Neural progenitor cell (in vitro differentiated cells): ENCODE measurements around the gene SERINC5. TPM values are rescaled to one million over a fixed set of nuclear protein-coding genes. Genes with fewer than 3 reads are reported as not detected.

Source experiments
- DNase-seq: peaks from one replicate; pipeline ENCODE4 v3.0.0-alpha.2; 2016; ENCODE audit warnings: low spot score
- H2AFZ ChIP-seq: fragments of 200-600 bp; sonication (generic); replicated peaks from 2 replicates; pipeline ENCODE4 v1.6.1; 2016; ENCODE audit warnings: antibody characterized with exemption
- H3F3A ChIP-seq: fragments of 200-600 bp; sonication (generic); 2 replicates; pipeline ENCODE4 v1.6.1; 2016; ENCODE audit warnings: antibody characterized with exemption, low read depth
- H3K27ac ChIP-seq: fragments of 200-600 bp; sonication (generic); 2 replicates; pipeline ENCODE4 v1.5.1; 2016; ENCODE audit warnings: mild to moderate bottlenecking
- H3K27me3 ChIP-seq: fragments of 200-600 bp; sonication (generic); 2 replicates; pipeline ENCODE4 v1.6.1; 2016; ENCODE audit warnings: mild to moderate bottlenecking, moderate library complexity
- H3K36me3 ChIP-seq: fragments of 200-600 bp; sonication (generic); 2 replicates; pipeline ENCODE4 v1.5.1; 2016
- H3K4me1 ChIP-seq: fragments of 200-600 bp; sonication (generic); 2 replicates; pipeline ENCODE4 v1.6.1; 2016; ENCODE audit warnings: mixed run types
- H3K4me2 ChIP-seq: fragments of 200-600 bp; sonication (generic); 2 replicates; pipeline ENCODE4 v1.6.1; 2016
- H3K4me3 ChIP-seq: fragments of 200-600 bp; sonication (generic); 2 replicates; pipeline ENCODE4 v1.5.1; 2016
- H3K79me2 ChIP-seq: fragments of 200-600 bp; sonication (generic); 2 replicates; pipeline ENCODE4 v1.6.1; 2016; ENCODE audit warnings: low read depth
- H3K9ac ChIP-seq: fragments of 200-600 bp; sonication (generic); 2 replicates; pipeline ENCODE4 v1.6.1; 2016
- H3K9me3 ChIP-seq: fragments of 200-600 bp; sonication (generic); 2 replicates; pipeline ENCODE4 v1.5.1; 2016; ENCODE audit warnings: low read depth
- H4K20me1 ChIP-seq: fragments of 200-600 bp; sonication (generic); 2 replicates; pipeline ENCODE4 v1.6.1; 2016; ENCODE audit warnings: low read depth
- H3K27ac Mint-ChIP-seq: 3 replicates; pipeline ENCODE4 v1.8.0; 2021; ENCODE audit warnings: mixed read lengths
- H3K27me3 Mint-ChIP-seq: 2 replicates; pipeline ENCODE4 v1.8.0; 2022; ENCODE audit warnings: low read depth, mild to moderate bottlenecking, inconsistent platforms, moderate library complexity, mixed read lengths; ENCODE audit not compliant: insufficient read depth
- H3K36me3 Mint-ChIP-seq: 3 replicates; pipeline ENCODE4 v1.8.0; 2021; ENCODE audit warnings: mixed read lengths
- H3K4me1 Mint-ChIP-seq: 3 replicates; pipeline ENCODE4 v1.8.0; 2021; ENCODE audit warnings: mixed read lengths
- H3K4me3 Mint-ChIP-seq: 3 replicates; pipeline ENCODE4 v1.8.0; 2021; ENCODE audit warnings: mild to moderate bottlenecking, moderate library complexity, mixed read lengths
- H3K9me3 Mint-ChIP-seq: 3 replicates; pipeline ENCODE4 v1.8.0; 2020; ENCODE audit warnings: mixed read lengths
- EZH2 ChIP-seq: fragments of 200-600 bp; sonication (generic); IDR thresholded peaks from 2 replicates; pipeline ENCODE4 v1.6.1; 2017; ENCODE audit warnings: antibody characterized with exemption, mild to moderate bottlenecking, moderate library complexity
- EZH2phosphoT487 ChIP-seq: fragments of 200-600 bp; sonication (generic); IDR thresholded peaks from 2 replicates; pipeline ENCODE4 v1.6.1; 2017; ENCODE audit warnings: antibody characterized with exemption
- total RNA-seq: library from RNA; depleted of rRNA; stranded (reverse); fragments of >200 nt; gene quantifications from 2 replicates; pipeline ENCODE4 v1.2.3, GENCODE V29; 2015; ENCODE audit warnings: low replicate concordance
- TF ChIP-seq, protein P1 (sequence below): fragments of 200-600 bp; sonication (generic); IDR thresholded peaks from 2 replicates; pipeline ENCODE4 v1.5.1; 2017; ENCODE audit warnings: antibody characterized with exemption, mild to moderate bottlenecking

SERINC5 gene
- total RNA-seq, 1 donor from 2014 or later, result 126 TPM

DNA sequence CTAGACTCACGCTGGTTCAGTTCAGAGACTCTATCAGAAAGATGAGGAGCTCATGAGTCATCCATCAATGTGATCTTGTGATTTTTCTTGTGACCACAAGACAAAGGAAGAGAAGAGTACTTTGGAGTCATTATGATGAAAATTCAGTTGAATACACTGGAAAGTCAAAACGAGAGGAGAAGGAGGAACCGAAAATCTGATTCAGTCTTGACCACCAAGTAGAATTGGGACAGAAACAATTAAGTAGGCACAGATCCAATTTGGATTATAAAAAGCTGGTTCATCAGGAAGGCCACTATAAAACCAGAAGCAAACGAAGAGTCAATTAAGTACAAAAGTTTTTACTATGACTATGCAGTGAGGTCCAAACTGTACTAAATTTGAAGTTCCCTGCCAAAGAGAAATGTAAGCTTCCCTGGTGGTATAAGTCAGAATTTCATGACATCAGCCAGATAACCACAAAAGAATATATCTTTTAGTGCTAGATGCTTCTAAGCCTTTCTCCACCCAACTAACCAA lies 129.8 kb downstream of the SERINC5 start:
- Histone ChIP-seq H2AFZ (no peak overlapping the region), H4K20me1 (no peaks in the 10 kb centered on the region)
- H3K27ac Mint-ChIP-seq, result no peak overlapping the region

DNA sequence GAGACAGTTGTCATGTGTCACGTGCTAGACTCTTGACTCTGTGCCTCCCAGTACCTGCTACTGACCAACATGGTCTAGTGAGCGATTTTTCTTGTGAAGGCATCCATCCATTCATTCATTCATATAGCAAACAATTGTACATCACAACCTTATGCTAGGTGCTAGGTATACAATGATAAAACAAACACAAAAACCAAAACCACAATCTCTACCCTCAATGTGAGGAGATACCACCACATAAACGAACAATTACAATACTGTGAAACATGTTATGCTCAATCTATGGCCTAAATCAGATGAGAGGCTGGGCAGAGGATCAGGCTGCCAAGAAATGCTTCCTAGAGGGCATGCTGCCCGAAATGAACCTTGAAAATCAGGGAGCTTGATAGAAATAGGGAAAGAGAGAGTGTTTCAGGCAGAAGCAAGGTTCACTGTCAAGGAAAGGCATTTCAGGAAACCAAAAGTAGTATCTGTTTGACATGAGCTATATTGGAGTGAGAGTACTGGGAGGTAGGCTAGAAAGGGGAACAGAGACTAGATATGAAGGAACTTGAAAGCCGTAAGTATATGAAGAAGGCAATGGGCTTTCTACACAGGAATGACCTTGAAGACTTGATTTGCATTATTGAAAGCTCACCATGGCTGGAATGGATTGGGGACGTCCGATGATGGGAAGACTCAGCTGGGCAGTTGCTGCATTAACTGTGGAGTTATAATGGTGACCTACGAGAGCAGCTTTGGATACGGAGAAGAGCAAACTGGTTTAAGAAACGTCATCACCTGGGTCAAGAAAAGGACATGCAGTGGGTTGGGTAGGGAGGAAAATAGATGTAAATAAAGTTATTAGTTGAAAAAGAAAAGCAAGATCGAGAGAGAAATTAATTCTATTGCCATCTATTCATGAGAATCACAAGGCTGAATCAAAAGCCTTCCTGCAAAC lies 130.6 kb downstream of the SERINC5 start:
- Mint-ChIP-seq H3K4me3 (no peak overlapping the region), H3K27me3 (peaks cover 6% of the 10 kb centered on the region), H3K27ac (no peak overlapping the region), H3K36me3 (peaks cover 2% of the 10 kb centered on the region), H3K4me1 (peaks cover 14% of the 10 kb centered on the region), H3K9me3 (peaks cover 5% of the 10 kb centered on the region)
- TF ChIP-seq, protein P1, sequence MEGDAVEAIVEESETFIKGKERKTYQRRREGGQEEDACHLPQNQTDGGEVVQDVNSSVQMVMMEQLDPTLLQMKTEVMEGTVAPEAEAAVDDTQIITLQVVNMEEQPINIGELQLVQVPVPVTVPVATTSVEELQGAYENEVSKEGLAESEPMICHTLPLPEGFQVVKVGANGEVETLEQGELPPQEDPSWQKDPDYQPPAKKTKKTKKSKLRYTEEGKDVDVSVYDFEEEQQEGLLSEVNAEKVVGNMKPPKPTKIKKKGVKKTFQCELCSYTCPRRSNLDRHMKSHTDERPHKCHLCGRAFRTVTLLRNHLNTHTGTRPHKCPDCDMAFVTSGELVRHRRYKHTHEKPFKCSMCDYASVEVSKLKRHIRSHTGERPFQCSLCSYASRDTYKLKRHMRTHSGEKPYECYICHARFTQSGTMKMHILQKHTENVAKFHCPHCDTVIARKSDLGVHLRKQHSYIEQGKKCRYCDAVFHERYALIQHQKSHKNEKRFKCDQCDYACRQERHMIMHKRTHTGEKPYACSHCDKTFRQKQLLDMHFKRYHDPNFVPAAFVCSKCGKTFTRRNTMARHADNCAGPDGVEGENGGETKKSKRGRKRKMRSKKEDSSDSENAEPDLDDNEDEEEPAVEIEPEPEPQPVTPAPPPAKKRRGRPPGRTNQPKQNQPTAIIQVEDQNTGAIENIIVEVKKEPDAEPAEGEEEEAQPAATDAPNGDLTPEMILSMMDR, result no peak
- TF ChIP-seq EZH2 (no peak), EZH2phosphoT487 (no peak)
- Histone ChIP-seq H3K4me3 (no peak overlapping the region), H3K4me1 (peaks cover 16% of the 10 kb centered on the region), H4K20me1 (no peaks in the 10 kb centered on the region), H3F3A (peaks cover 10% of the 10 kb centered on the region), H3K36me3 (no peaks in the 10 kb centered on the region), H3K79me2 (no peaks in the 10 kb centered on the region), H3K27me3 (no peaks in the 10 kb centered on the region), H3K9ac (no peak overlapping the region), H3K9me3 (no peaks in the 10 kb centered on the region), H3K4me2 (no peak overlapping the region), H2AFZ (no peak overlapping the region), H3K27ac (no peak overlapping the region)
- DNase-seq, result no peak

More for the DNA sequence above, 129.8 kb downstream of the SERINC5 start:
- Histone ChIP-seq H3K27me3 (no peaks in the 10 kb centered on the region), H3F3A (peaks cover 10% of the 10 kb centered on the region), H3K4me3 (no peak overlapping the region), H3K4me2 (no peak overlapping the region), H3K9me3 (no peaks in the 10 kb centered on the region), H3K4me1 (peaks cover 16% of the 10 kb centered on the region), H3K36me3 (no peaks in the 10 kb centered on the region), H3K27ac (no peak overlapping the region), H3K9ac (no peak overlapping the region), H3K79me2 (no peaks in the 10 kb centered on the region)
- TF ChIP-seq EZH2phosphoT487, result no peak
- TF ChIP-seq EZH2, result no peak
- TF ChIP-seq, protein P1, result no peak
- no peak for DNase-seq
- peaks cover 6% of the 10 kb centered on the region for H3K27me3 Mint-ChIP-seq
- H3K4me1 Mint-ChIP-seq, result peaks cover 14% of the 10 kb centered on the region
- H3K9me3 Mint-ChIP-seq, result peaks cover 5% of the 10 kb centered on the region
- no peak overlapping the region for H3K4me3 Mint-ChIP-seq
- peaks cover 2% of the 10 kb centered on the region for H3K36me3 Mint-ChIP-seq

DNA sequence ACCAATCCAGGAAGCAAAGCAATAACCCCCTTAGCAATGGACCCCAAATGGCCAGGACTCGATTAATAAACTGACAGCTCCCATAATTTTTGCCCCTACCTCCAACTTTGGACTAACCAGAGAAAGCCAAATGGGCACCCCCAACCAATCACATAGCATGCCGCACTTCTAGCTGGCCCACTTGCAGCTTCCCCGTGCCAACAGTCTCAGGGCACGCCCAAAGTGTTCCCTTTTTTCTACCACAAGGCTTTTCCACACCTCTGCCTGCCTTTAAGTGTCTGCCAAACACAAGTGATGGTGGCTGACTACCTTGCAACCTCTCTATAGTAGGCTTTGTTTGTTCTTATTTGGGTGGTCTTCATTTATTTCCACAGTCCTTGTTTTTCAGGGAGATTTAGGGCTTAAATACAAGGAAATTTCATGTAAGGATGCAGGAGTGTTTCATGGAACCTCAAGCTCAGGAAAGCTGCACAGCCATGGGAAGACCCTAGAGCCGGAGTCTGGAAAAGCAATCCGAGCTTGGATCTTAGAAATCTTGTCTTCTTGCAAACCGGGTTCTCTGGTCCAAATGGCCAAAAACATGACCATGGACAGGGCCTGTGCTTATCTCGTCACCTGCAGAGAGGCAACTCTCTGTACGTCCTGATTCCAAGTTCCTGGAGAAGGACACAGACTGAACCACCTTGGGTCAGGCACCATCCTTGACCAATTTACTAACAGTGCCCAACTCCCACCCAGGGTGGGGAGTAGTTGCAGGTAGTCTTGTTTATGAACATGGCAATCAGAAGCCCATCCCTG lies 131.5 kb downstream of the SERINC5 start:
- H3K9me3 ChIP-seq, result no peaks in the 10 kb centered on the region
- DNase-seq, result no peak
- H3K4me3 Mint-ChIP-seq, result no peak overlapping the region
- H3K36me3 ChIP-seq, result no peaks in the 10 kb centered on the region
- H3K9ac ChIP-seq, result no peak overlapping the region
- H3K27me3 ChIP-seq, result no peaks in the 10 kb centered on the region
- no peaks in the 10 kb centered on the region for H4K20me1 ChIP-seq
- no peaks in the 10 kb centered on the region for H3K79me2 ChIP-seq
- H3K4me1 ChIP-seq, result peaks cover 16% of the 10 kb centered on the region
- peaks cover 7% of the 10 kb centered on the region for H3K27me3 Mint-ChIP-seq
- no peak overlapping the region for H2AFZ ChIP-seq
- peaks cover 2% of the 10 kb centered on the region for H3K36me3 Mint-ChIP-seq
- no peak overlapping the region for H3K27ac Mint-ChIP-seq
- no peak for TF ChIP-seq EZH2phosphoT487
- TF ChIP-seq, protein P1, result no peak
- no peak for TF ChIP-seq EZH2
- peaks cover 7% of the 10 kb centered on the region for H3F3A ChIP-seq
- no peak overlapping the region for H3K4me2 ChIP-seq
- H3K27ac ChIP-seq, result no peak overlapping the region
- peaks cover 14% of the 10 kb centered on the region for H3K4me1 Mint-ChIP-seq
- H3K9me3 Mint-ChIP-seq, result peaks cover 5% of the 10 kb centered on the region
- no peak overlapping the region for H3K4me3 ChIP-seq
